Ammon's horn (tissue), 1 donor: ENCODE results near the gene RASL11B.

Experiments
- DNase-seq: peaks from one replicate; pipeline ENCODE4 v3.0.0-alpha.2; 2016; ENCODE audit warnings: low spot score

Gene RASL11B

GRCh38 chr4:52915730-52916300, 53.7 kb downstream of the RASL11B start:
- DNase-seq: peak; percentile 45
